ENCODE data around the gene SOX11. TPM values are rescaled to one million over a fixed set of nuclear protein-coding genes. Genes with fewer than 3 reads are reported as not detected.

Gene SOX11
- total RNA-seq, 1 experiment from 2014 or later: 0.02 TPM

DNA sequence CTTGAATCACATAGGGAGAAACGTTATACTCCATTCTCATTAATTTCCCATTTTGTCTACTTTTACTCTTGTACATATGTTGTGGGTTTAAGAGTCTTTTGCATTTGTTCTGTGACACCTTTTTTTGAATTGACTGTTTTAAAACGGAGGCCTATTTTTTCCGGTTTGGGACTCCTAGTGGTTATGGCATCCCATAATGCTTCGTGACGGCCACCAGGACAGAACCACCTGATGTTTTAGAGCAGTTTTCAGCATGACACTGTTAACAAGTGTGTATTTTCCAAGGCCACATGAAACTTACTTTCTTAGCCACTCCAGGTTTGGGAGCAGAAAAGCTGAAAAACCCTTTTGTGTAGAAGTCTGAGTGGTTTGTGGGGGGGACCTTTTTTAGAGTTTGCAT lies 8.4 kb downstream of the SOX11 start:
- H3K9me3 ChIP-seq (ENCODE audit: control insufficient read depth in 1 of 2, insufficient read depth in 1 of 2, low read depth in 1 of 2, low read length in 2 of 2): peaks cover 10 to 15% of the 10 kb centered on the region in 2 experiments; a peak in 2 of 4 replicates
- H2AFZ ChIP-seq (ENCODE audit: low read depth, low read length, poor library complexity, severe bottlenecking): no peak overlapping the region
- TF ChIP-seq CBX3 (IDR thresholded peaks at IDR 0.05; ENCODE audit: low read depth): no peak
- no peak for TF ChIP-seq ELF1 (IDR thresholded peaks at IDR 0.05; ENCODE audit: borderline replicate concordance, low read depth)
- TF ChIP-seq RAD21 (IDR thresholded peaks at IDR 0.05; ENCODE audit: low read depth): no peak
- no peak for TF ChIP-seq EGR1 (IDR thresholded peaks at IDR 0.05; ENCODE audit: low read depth)
- TF ChIP-seq SIN3A (IDR thresholded peaks at IDR 0.05; ENCODE audit: low read depth): no peak
- TF ChIP-seq EZH2phosphoT487 (IDR thresholded peaks at IDR 0.05; ENCODE audit: borderline replicate concordance): no peak
- TF ChIP-seq TCF7L2 (IDR thresholded peaks at IDR 0.05; ENCODE audit: borderline replicate concordance, extremely low read depth, insufficient read depth, insufficient read length): no peak
- no peak for TF ChIP-seq FOSL1 (IDR thresholded peaks at IDR 0.05; ENCODE audit: low read depth)
- no peak for TF ChIP-seq EZH2 (IDR thresholded peaks at IDR 0.05)
- TF ChIP-seq, protein P1, sequence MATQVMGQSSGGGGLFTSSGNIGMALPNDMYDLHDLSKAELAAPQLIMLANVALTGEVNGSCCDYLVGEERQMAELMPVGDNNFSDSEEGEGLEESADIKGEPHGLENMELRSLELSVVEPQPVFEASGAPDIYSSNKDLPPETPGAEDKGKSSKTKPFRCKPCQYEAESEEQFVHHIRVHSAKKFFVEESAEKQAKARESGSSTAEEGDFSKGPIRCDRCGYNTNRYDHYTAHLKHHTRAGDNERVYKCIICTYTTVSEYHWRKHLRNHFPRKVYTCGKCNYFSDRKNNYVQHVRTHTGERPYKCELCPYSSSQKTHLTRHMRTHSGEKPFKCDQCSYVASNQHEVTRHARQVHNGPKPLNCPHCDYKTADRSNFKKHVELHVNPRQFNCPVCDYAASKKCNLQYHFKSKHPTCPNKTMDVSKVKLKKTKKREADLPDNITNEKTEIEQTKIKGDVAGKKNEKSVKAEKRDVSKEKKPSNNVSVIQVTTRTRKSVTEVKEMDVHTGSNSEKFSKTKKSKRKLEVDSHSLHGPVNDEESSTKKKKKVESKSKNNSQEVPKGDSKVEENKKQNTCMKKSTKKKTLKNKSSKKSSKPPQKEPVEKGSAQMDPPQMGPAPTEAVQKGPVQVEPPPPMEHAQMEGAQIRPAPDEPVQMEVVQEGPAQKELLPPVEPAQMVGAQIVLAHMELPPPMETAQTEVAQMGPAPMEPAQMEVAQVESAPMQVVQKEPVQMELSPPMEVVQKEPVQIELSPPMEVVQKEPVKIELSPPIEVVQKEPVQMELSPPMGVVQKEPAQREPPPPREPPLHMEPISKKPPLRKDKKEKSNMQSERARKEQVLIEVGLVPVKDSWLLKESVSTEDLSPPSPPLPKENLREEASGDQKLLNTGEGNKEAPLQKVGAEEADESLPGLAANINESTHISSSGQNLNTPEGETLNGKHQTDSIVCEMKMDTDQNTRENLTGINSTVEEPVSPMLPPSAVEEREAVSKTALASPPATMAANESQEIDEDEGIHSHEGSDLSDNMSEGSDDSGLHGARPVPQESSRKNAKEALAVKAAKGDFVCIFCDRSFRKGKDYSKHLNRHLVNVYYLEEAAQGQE (IDR thresholded peaks at IDR 0.05; ENCODE audit: low read depth): no peak
- TF ChIP-seq, protein P2, sequence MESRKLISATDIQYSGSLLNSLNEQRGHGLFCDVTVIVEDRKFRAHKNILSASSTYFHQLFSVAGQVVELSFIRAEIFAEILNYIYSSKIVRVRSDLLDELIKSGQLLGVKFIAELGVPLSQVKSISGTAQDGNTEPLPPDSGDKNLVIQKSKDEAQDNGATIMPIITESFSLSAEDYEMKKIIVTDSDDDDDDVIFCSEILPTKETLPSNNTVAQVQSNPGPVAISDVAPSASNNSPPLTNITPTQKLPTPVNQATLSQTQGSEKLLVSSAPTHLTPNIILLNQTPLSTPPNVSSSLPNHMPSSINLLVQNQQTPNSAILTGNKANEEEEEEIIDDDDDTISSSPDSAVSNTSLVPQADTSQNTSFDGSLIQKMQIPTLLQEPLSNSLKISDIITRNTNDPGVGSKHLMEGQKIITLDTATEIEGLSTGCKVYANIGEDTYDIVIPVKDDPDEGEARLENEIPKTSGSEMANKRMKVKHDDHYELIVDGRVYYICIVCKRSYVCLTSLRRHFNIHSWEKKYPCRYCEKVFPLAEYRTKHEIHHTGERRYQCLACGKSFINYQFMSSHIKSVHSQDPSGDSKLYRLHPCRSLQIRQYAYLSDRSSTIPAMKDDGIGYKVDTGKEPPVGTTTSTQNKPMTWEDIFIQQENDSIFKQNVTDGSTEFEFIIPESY (IDR thresholded peaks at IDR 0.05; ENCODE audit: extremely low read depth, insufficient replicate concordance, low read length): no peak
- TF ChIP-seq POLR2A (IDR thresholded peaks at IDR 0.05; ENCODE audit: borderline replicate concordance, extremely low read depth, insufficient read depth, insufficient read length): no peak
- TF ChIP-seq POLR2AphosphoS5 (IDR thresholded peaks at IDR 0.05; ENCODE audit: low read depth, low read length): no peak
- TF ChIP-seq YY1 (IDR thresholded peaks at IDR 0.05; ENCODE audit: extremely low read depth, insufficient replicate concordance, low read depth, low read length): no peak
- TF ChIP-seq JUND (IDR thresholded peaks at IDR 0.05): no peak
- TF ChIP-seq, protein P3, sequence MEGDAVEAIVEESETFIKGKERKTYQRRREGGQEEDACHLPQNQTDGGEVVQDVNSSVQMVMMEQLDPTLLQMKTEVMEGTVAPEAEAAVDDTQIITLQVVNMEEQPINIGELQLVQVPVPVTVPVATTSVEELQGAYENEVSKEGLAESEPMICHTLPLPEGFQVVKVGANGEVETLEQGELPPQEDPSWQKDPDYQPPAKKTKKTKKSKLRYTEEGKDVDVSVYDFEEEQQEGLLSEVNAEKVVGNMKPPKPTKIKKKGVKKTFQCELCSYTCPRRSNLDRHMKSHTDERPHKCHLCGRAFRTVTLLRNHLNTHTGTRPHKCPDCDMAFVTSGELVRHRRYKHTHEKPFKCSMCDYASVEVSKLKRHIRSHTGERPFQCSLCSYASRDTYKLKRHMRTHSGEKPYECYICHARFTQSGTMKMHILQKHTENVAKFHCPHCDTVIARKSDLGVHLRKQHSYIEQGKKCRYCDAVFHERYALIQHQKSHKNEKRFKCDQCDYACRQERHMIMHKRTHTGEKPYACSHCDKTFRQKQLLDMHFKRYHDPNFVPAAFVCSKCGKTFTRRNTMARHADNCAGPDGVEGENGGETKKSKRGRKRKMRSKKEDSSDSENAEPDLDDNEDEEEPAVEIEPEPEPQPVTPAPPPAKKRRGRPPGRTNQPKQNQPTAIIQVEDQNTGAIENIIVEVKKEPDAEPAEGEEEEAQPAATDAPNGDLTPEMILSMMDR (IDR thresholded peaks at IDR 0.05 in 2 of 3, conservative IDR thresholded peaks at IDR 0.05 in 1 of 3; ENCODE audit: borderline replicate concordance in 1 of 3, insufficient read depth in 1 of 3, low read depth in 2 of 3, low read length in 2 of 3): no peak
- ChIA-PET RAD21 (ENCODE audit: low non-redundant PET in 1 of 2, low total read pairs in 2 of 2, uncharacterized antibody in 2 of 2, unreplicated experiment in 2 of 2) (no interaction called here), POLR2A (no interaction called here), CTCF (no interaction called here)
- no peaks in the 10 kb centered on the region for H3K27me3 ChIP-seq (ENCODE audit: insufficient read depth, low read length)
- no peak overlapping the region for H3K4me3 ChIP-seq (replicated peaks in 1 of 2; ENCODE audit: low read depth in 1 of 2, low read length in 2 of 2)
- no TSS peak for BruUV-seq (replicated peaks)
- ATAC-seq: no peak
- H4K20me1 ChIP-seq (ENCODE audit: insufficient read depth): no peaks in the 10 kb centered on the region
- DNase-seq (ENCODE audit: low read depth, low spot score): no peak
- no peak overlapping the region for H3K27ac ChIP-seq (ENCODE audit: low read depth, low read length)
- no peaks in the 10 kb centered on the region for H3K4me1 ChIP-seq (ENCODE audit: control insufficient read depth in 1 of 2, insufficient read depth in 2 of 2, low read length in 2 of 2)
- H3K9ac ChIP-seq (ENCODE audit: low read length): no peak overlapping the region
- intact Hi-C loops (cut with micrococcal nuclease): no loop called here
- H3K79me2 ChIP-seq (ENCODE audit: insufficient read depth, low read length): no peaks in the 10 kb centered on the region
- H3K36me3 ChIP-seq (ENCODE audit: control insufficient read depth in 1 of 2, insufficient read depth in 2 of 2, low read length in 2 of 2): no peaks in the 10 kb centered on the region
- H3K4me2 ChIP-seq (ENCODE audit: low read length): no peak overlapping the region
- H3K9me2 ChIP-seq (ENCODE audit: insufficient read depth): no peaks in the 10 kb centered on the region

All from HCT116 (cell line).